Ovary (tissue), 9 donors: Measurements from ENCODE around the gene SMAD3. TPM values are rescaled to one million over a fixed set of nuclear protein-coding genes. Genes with fewer than 3 reads are reported as not detected.

ENCODE experiments used
- DNase-seq, 5 donors: peaks; one replicate each; pipeline ENCODE4 v3.0.0-alpha.2; 2019 to 2020
- H3K27ac ChIP-seq, 2 donors: fragments of 200-600 bp; one replicate each; pipeline versions ENCODE4 v1.5.1 to v1.8.0; 2019 to 2022
- H3K27me3 ChIP-seq: fragments of 200-600 bp; one replicate; pipeline ENCODE4 v1.8.0; 2022
- H3K36me3 ChIP-seq: fragments of 200-600 bp; sonication (generic); one replicate; pipeline ENCODE4 v1.5.1; 2019
- H3K4me1 ChIP-seq: one replicate; pipeline ENCODE4 v1.8.1; 2013; ENCODE audit warnings: mild to moderate bottlenecking, moderate library complexity; ENCODE audit not compliant: insufficient read depth
- H3K4me3 ChIP-seq: fragments of 200-600 bp; sonication (generic); one replicate; pipeline ENCODE4 v1.5.1; 2017
- H3K9me3 ChIP-seq, 2 donors: fragments of 200-600 bp in 1 of 2; sonication (generic) in 1 of 2; one replicate each; pipeline versions ENCODE4 v1.5.1 to v1.8.1; 2013 to 2019; ENCODE audit warnings: mild to moderate bottlenecking in 1 of 2, moderate library complexity in 1 of 2
- EP300 ChIP-seq: sonication (generic); formaldehyde crosslinking; IDR thresholded peaks from one replicate; pipeline ENCODE4 v1.6.1; 2017; ENCODE audit warnings: antibody characterized with exemption
- POLR2A ChIP-seq: fragments of 450-650 bp; IDR thresholded peaks from one replicate; pipeline ENCODE4 v1.6.1; 2017; ENCODE audit warnings: antibody characterized with exemption, mild to moderate bottlenecking, moderate library complexity
- WGBS, 3 donors: extraction: QIAGEN DNeasy Blood & Tissue Kit in 1 of 3; methylation state at CpG; one replicate each; pipeline versions ENCODE4 v1.1.5 to v1.1.7; 2013 to 2017; 5-methylcytosine and 5-hydroxymethylcytosine counted together
- intact Hi-C, 4 donors: fragments of 100-400 bp; cut with DNase I; formaldehyde crosslinking; loops; one replicate each; pipeline versions ENCODE4 v1.11.0 to v1.15.1; 2022 to 2023
- polyA plus RNA-seq, 2 donors: library from polyadenylated mRNA; stranded (reverse); fragments of 200-250 nt in 1 of 2; fragments of 350-450 nt in 1 of 2; fragmentation: Illumina TruSeq in 1 of 2; extraction: RNeasy Lipid Tissue Mini Kit (QIAGEN cat#74804) in 1 of 2; gene quantifications; one replicate each; pipeline ENCODE4 v1.2.3, GENCODE V29; 2013 to 2014
- total RNA-seq, 7 donors: library from RNA; depleted of rRNA in 2 of 7; stranded (reverse); fragments of >200 nt in 2 of 7; fragmentation: NEBNext Ultra II Directional in 3 of 7; extraction: Animal tissue kit (Norgen Biotek cat#: 25700) in 3 of 7; gene quantifications; one replicate each; pipeline versions ENCODE4 v1.1.0 to v1.2.4, GENCODE V29; 2016 to 2023
- TF ChIP-seq, protein P1 (sequence below), 3 donors: fragments of 450-650 bp in 2 of 3; fragments of 200-600 bp in 1 of 3; IDR thresholded peaks; one replicate each; pipeline versions ENCODE4 v1.5.1 to v1.8.0; 2016 to 2022; ENCODE audit warnings: antibody characterized with exemption in 3 of 3, mild to moderate bottlenecking in 1 of 3
- donor health status: DM: no; HTN: no; CAD: no; lungs with moderate emphysema.
- donor health status: DM: no; HTN: no; CAD: no.
- donor health status: Bipolar disorder and iron deficiency.
- donor health status: DM: yes; HTN: yes; CAD: no.
- donor health status: DM: no; HTN: no; CAD: no.
- donor health status: DM: yes; HTN: yes; CAD: no.

SMAD3 gene
- total and polyA plus RNA-seq, 9 donors = 18.7 to 78.6 (median 46.0) TPM

DNA sequence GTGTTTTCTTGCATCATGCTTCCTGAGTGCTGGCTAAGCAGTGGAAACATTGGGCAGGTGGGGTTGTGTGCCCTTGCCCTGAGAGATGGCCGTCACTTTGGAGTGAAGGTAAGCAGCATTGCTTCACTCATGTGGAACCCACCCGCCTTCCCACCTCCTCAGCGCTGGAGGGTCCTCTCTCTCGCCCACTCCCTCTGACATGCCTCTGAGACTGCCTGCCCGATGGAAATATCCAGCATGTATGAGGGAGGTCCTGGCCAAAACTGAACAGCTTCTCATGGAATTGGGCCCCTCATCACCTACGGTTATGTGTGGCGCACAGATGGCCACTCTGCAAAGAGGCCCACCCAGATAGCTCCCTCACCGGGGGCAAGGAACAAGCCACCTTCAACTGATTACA lies 48.6 kb downstream of the SMAD3 start:
- no peaks in the 10 kb centered on the region for H3K9me3 ChIP-seq
- 88 to 93% (median 90%) methylated on average over 8 of the region's 8 CpGs for WGBS, 3 donors
- no peaks in the 10 kb centered on the region for H3K36me3 ChIP-seq
- no peaks in the 10 kb centered on the region for H3K27me3 ChIP-seq
- H3K4me3 ChIP-seq = no peak overlapping the region
- TF ChIP-seq POLR2A (no peak), EP300 (no peak)
- TF ChIP-seq, protein P1, sequence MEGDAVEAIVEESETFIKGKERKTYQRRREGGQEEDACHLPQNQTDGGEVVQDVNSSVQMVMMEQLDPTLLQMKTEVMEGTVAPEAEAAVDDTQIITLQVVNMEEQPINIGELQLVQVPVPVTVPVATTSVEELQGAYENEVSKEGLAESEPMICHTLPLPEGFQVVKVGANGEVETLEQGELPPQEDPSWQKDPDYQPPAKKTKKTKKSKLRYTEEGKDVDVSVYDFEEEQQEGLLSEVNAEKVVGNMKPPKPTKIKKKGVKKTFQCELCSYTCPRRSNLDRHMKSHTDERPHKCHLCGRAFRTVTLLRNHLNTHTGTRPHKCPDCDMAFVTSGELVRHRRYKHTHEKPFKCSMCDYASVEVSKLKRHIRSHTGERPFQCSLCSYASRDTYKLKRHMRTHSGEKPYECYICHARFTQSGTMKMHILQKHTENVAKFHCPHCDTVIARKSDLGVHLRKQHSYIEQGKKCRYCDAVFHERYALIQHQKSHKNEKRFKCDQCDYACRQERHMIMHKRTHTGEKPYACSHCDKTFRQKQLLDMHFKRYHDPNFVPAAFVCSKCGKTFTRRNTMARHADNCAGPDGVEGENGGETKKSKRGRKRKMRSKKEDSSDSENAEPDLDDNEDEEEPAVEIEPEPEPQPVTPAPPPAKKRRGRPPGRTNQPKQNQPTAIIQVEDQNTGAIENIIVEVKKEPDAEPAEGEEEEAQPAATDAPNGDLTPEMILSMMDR (IDR thresholded peaks at IDR 0.05) = no peak
- intact Hi-C loops = no loop called here
- H3K4me1 ChIP-seq = peaks cover 37% of the 10 kb centered on the region
- DNase-seq = no peak
- H3K27ac ChIP-seq = no peak overlapping the region

DNA sequence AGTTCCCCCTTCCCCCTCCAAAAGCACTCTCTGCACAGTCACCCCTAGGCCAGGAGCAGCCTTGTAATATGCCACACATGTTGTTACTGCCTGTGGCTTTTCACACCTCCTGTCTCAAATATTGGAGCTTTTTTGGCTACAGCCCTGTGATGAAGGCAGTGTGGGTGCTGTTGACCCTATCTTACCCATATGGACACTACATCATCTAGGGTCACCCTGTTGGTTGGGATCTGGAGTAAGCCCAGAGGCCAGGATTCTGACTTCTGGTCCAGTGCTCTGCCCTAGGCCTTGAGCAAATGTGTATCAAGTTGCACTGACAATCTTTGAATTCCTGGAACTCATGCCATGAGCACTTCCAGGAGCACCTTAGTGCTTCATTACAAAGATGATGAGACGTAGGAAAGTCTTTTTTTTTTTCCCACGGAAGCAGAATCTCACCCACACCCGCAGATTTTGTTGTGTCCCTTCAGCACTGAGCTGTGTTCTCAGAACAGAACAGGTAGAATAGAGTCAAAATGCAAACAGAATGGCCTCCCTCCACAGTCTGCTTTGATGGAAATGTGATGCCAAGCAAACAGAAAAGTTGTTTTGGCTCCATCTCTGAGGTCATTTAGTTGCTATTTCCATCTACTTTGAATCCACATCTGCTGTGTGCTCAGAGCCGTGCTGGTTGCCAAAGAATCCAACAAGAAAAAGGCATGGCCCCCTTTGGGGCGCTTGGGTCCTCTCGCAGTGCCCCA lies 49.6 kb downstream of the SMAD3 start:
- H3K9me3 ChIP-seq = no peaks in the 10 kb centered on the region
- H3K27me3 ChIP-seq = no peaks in the 10 kb centered on the region
- no peak for DNase-seq
- WGBS, 3 donors = 55 to 67% (median 63%) methylated on average over 6 of the region's 6 CpGs
- H3K4me3 ChIP-seq = no peak overlapping the region
- intact Hi-C loops = no loop called here
- H3K36me3 ChIP-seq = no peaks in the 10 kb centered on the region
- no peak for TF ChIP-seq POLR2A
- TF ChIP-seq, protein P1 (IDR thresholded peaks at IDR 0.05) = no peak
- no peak for TF ChIP-seq EP300
- peaks cover 32% of the 10 kb centered on the region for H3K4me1 ChIP-seq
- H3K27ac ChIP-seq = no peak overlapping the region

DNA sequence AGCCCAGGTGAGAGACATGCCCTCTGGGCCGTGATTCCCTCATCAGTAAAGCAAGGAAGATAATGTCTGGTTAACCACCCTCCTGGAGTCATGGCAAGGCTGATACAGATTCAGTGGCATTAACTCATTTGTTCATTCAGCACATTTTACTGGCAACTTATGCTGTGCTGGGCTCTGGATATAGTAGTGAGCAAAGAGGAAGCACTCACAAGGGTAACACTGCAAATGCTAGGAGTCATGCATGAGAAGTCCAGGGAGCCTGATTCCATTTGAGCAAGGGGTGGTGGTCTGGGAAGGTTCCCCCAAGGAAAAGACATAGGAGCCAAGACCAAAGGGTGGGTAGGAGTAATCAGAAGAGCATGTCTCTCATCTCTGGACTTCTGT lies 50.2 kb downstream of the SMAD3 start:
- no peak for DNase-seq
- intact Hi-C loops = no loop called here
- H3K4me3 ChIP-seq = no peak overlapping the region
- 82 to 90% (median 85%) methylated on average over 1 of the region's 1 CpG for WGBS, 3 donors
- TF ChIP-seq EP300 (no peak), POLR2A (no peak)
- TF ChIP-seq, protein P1 (IDR thresholded peaks at IDR 0.05) = no peak
- H3K4me1 ChIP-seq = peaks cover 36% of the 10 kb centered on the region
- H3K36me3 ChIP-seq = no peaks in the 10 kb centered on the region
- H3K27me3 ChIP-seq = no peaks in the 10 kb centered on the region
- H3K9me3 ChIP-seq = no peaks in the 10 kb centered on the region
- H3K27ac ChIP-seq = no peak overlapping the region

DNA sequence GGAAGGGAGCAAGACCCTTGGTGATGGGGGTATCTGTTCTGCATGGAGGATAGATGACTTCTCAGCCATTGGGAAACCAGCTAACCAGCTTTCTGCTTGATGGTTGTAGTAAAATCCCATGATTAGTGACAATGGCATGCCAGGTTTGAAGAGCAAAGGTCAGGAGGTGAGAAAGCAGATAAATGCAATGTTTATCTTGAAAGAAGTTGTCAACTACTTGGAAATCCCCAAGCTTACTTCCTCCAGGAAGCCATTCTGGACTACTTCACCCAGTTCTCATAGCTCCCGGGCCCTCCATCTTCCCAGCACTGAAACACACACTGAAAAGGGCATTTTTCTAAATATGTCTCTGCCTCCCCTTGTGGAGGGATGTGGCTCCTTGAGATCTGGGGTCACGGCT lies 51.3 kb downstream of the SMAD3 start:
- WGBS, 3 donors = 86 to 93% (median 89%) methylated on average over 2 of the region's 2 CpGs
- Histone ChIP-seq H3K4me3 (no peak overlapping the region), H3K36me3 (no peaks in the 10 kb centered on the region), H3K27ac (no peak overlapping the region), H3K27me3 (no peaks in the 10 kb centered on the region), H3K4me1 (peaks cover 40% of the 10 kb centered on the region), H3K9me3 (no peaks in the 10 kb centered on the region)
- DNase-seq = no peak
- no peak for TF ChIP-seq POLR2A
- no peak for TF ChIP-seq EP300
- TF ChIP-seq, protein P1 (IDR thresholded peaks at IDR 0.05) = no peak
- intact Hi-C loops = no loop called here
